COLO829 (cell line): ENCODE data around the gene MARCHF9.

Experiments used
- DNase-seq: peaks from one replicate; pipeline ENCODE4 v3.0.0; 2012; ENCODE audit warnings: low spot score

Gene MARCHF9

GRCh38 chr12:57796996-57797395 lies 42.1 kb downstream of the MARCHF9 start:
- DNase-seq, result no peak

- no peak for DNase-seq
Observed at GRCh38 chr12:57797933-57798332, 43.0 kb downstream of the MARCHF9 start.

GRCh38 chr12:57800965-57801364 lies 46.1 kb downstream of the MARCHF9 start:
- no peak for DNase-seq

- no peak for DNase-seq
Observed at GRCh38 chr12:57802607-57803006, 47.7 kb downstream of the MARCHF9 start.

GRCh38 chr12:57803319-57803893 lies 48.5 kb downstream of the MARCHF9 start:
- peak; percentile 59 for DNase-seq

GRCh38 chr12:57806677-57807076 lies 51.8 kb downstream of the MARCHF9 start:
- no peak for DNase-seq

- no peak for DNase-seq
Observed at GRCh38 chr12:57807285-57807684, 52.4 kb downstream of the MARCHF9 start.

GRCh38 chr12:57808351-57808750 lies 53.4 kb downstream of the MARCHF9 start:
- no peak for DNase-seq

- DNase-seq, result no peak
Observed at GRCh38 chr12:57809425-57809824, 54.5 kb downstream of the MARCHF9 start.
